Measurements from ENCODE around the gene SLC25A4.
"Not testable (repeated sequence)": the region's sequence is repeated elsewhere in the genome, so short reads cannot be mapped to it uniquely, and the experiment has no call there.

Gene SLC25A4

DNA sequence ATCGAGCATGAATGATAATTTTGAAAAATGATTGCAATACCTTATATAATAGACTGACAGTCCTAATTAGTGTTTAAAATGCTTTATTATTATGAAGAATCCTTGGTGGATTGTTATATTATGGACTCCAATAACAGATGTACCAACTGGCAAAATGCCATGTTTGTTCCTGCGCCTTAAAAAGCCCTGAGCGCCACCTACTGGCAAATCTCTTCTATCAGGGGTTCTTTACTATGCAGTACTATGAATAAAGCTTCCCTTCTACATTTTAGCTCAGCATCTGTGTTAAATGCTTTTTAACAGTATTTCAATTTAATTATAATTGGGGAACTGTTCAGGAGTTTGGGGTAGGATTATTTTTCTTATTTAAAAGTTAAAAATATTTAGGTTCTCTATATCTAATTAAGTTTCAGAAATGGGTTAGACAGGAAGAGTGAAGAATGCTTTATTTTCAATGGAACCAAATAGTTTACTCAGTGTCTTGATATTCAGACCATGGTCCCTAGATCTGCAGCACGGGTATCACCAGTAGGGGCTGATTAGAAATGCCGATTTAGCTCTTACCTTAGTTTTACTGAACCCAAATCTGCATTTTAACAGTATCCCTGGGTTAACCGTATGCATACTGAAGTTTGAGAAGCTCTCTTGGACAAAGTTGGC, 40.7 kb downstream of the SLC25A4 start:
- peak; percentile 89 for DNase-seq (ENCODE audit: low read depth)

DNA sequence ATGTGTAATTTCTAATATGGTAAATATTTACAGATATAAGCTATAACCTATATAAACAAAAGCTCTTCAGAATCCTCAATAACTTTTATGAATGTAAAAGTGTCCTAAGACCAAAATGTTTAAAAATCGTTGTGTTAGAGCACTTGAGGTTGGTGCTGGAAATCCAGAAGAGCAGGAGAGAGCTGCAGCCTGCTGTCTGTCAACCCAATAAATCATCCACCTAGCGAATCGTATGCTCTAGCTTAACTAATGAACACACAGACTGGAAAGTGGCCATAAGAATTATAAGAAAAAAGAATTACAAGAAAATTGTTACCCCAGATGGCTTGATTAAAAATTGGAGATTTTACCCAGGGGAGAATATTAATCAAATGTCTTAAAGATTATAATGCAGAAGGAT, 43.7 kb downstream of the SLC25A4 start:
- DNase-seq (ENCODE audit: low read depth) = no peak

DNA sequence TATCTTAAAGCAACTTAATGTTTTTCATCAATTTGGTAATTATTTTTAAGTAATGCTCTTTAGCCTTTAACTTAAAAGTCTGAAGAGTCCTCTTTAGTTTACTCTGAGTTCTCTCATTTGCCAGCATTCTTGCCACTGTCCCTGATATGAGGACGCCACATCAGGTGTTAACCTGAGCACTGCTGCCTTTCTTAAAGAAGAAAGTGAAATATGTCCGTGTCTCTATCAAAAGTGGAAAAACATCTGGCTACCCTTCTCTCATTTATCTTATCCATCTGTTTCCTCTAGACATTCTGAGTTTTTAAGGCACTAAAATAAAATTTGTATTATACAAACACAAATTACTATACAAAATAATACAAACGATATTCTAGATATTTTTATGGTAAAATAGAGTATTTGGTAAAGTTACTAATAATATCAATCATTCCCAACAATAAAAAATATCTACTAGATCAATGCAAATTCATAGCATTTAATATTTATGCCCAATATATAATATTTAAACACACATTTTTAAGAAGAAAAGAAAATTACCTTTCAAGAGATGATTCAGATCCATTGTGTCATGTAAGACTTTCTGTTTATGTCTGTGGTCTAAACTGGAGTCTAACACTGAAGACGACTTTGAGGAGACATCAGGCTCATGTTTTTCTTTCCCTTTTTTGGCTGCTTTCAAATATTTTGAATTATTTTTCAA, 46.7 kb downstream of the SLC25A4 start:
- DNase-seq (ENCODE audit: low read depth) = no peak

DNA sequence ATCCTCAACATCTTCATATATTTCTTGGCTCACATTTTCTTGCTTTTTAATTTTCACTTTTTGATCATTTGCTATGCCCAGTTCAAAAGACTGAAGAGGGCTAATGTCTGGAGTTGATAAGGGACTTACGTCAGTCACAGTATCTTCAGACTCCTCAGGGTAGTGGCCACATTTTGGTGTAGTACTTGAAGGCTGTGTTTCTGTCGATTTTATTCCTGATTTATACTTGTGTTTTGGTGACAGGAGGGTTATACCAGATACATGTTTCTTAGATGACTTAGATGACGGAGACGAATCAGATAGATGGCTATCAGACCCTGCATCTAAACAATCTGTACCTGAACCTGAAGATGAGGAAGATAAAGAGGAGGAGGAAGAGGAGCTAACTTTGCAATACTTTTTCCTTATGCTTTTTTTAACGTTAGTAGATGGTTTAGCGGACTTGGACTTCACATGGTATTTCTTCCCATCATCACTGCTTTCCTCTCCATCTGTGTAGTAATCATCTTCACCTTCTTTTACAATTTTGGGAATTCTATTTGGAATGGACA, 47.3 kb downstream of the SLC25A4 start:
- no peak for DNase-seq (ENCODE audit: low read depth)

DNA sequence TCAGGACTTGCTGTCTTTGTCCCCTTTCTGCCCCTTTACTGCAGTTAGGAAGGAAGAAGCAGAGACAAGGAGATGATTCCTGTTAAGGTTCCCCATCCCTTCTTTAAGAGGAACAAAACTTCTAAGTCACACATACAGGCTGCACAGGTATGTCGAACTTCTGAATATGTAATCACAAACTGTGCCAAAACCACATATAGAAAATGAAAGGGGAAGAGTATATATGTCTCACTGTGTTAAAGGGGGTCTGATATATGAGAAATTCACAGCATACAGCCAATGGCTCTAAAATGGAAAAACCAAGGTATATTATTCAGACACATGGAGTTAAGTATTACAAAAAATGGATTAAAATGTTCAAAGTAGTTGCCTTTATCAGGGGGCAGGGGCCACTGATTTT, 49.0 kb downstream of the SLC25A4 start:
- no peak for DNase-seq (ENCODE audit: low read depth)

DNA sequence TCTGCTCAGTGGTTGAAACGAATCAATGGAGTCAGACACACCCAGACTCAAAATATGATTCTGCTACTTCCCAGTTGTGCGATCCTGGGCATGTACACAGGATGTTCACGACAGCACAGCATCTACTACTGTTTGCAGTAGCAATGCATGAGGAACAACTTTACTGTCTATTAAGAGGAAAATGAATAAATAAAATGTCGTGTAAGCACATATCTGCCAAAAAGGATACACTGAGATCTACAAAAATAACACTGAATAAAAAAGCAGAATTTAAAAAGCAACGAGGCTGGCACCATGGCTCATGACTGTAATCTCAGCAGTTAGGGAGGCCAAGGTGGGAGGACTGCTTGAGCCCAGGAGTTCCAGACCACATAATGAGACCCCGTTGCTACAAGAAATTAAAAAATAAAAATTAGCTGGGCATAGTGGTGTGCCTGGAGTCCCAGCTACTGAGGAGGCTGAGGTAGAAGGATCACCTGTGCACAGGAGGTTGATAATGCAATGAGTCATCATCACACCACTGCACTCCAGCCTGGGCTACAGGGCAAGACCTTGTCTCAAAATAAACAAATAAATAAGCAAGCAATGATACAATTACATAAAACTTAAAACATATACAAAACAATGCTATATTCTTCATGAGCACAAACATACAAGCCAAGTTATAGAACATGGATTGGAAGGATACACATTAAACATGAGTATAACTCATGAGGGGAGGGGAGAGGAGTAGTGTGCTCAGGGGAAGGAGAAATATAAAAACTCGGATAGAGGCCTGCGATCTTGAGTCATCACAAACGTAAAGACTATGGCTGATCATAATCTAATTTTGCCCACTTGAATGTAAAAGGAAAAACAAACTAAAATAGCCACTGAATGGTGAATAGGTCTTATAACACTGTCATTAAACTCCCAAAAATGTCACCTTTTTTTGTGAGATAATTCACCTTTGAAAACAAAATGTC, 52.1 kb downstream of the SLC25A4 start:
- no peak for DNase-seq (ENCODE audit: low read depth)

DNA sequence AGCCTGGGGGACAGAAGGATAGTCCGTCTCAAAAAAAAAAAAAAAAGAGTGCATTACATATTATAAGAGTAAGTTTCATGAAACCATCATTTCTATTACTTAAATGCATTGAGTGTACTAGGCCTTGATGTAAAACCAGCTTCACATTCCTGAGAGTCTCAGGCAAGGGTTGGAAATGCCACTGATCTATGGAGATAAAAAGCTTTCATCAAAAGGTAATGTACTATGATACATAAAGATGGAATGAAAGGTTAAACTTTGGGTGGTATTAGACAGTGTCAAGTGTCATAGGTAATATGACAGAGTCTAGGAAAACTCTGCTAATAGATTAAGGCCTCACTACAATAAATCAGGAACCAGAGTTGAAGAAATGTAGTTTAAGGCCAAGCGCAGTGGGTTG, 53.4 kb downstream of the SLC25A4 start:
- DNase-seq (ENCODE audit: low read depth) = no peak

DNA sequence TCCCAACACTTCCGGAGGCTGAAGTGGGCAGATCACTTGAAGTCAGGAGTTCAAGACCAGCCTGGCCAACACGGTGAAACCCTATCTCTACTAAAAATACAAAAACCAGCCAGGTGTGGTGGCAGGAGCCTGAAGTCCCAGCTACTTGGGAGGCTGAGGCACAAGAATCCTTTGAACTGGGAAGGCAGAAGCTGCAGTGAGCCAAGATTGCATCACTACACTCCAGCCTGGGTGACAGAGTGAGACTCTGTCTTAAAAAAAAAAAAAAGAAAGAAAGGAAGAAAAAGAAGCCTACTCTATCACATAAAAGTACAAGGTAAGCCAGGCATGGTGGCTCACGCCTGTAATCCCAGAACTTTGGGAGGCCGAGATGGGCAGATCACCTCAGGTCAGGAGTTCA, 55.1 kb downstream of the SLC25A4 start:
- not testable (repeated sequence) for DNase-seq (ENCODE audit: low read depth)

All from fibroblast of the conjunctiva (primary cell).